Chondrocyte (in vitro differentiated cells): ENCODE results near the gene SYNGR1. TPM values are rescaled to one million over a fixed set of nuclear protein-coding genes. Genes with fewer than 3 reads are reported as not detected.
"Not testable (repeated sequence)": the region's sequence is repeated elsewhere in the genome, so short reads cannot be mapped to it uniquely, and the experiment has no call there.

ENCODE experiments used
- DNase-seq: peaks from one replicate; pipeline ENCODE4 v3.0.0; 2021; ENCODE audit warnings: mixed read lengths, low spot score
- H3K27ac Mint-ChIP-seq: one replicate; pipeline ENCODE4 v1.8.0; 2021; ENCODE audit warnings: mild to moderate bottlenecking, moderate library complexity, mixed read lengths; ENCODE audit not compliant: unreplicated experiment
- H3K27me3 Mint-ChIP-seq: 2 replicates; pipeline ENCODE4 v1.8.0; 2021; ENCODE audit warnings: low read depth, mixed read lengths
- H3K36me3 Mint-ChIP-seq: 2 replicates; pipeline ENCODE4 v1.8.0; 2021; ENCODE audit warnings: low read depth, mixed read lengths
- H3K4me1 Mint-ChIP-seq: 2 replicates; pipeline ENCODE4 v1.8.0; 2021; ENCODE audit warnings: low read depth, mild to moderate bottlenecking, mixed read lengths
- H3K4me3 Mint-ChIP-seq: one replicate; pipeline ENCODE4 v1.8.0; 2021; ENCODE audit warnings: mild to moderate bottlenecking, moderate library complexity, mixed read lengths; ENCODE audit not compliant: unreplicated experiment
- H3K9me3 Mint-ChIP-seq: 2 replicates; pipeline ENCODE4 v1.8.0; 2021; ENCODE audit warnings: low read depth, mixed read lengths
- total RNA-seq: library from RNA; stranded (reverse); gene quantifications from 3 replicates; pipeline ENCODE4 v1.2.1, GENCODE V29; 2021
- TF ChIP-seq, protein P1 (sequence below): fragments of 200-600 bp; sonication (generic); IDR thresholded peaks from 2 replicates; pipeline ENCODE4 v1.5.0; 2021; ENCODE audit warnings: antibody characterized with exemption, mild to moderate bottlenecking, moderate library complexity

Gene SYNGR1
- total RNA-seq, 1 donor from 2014 or later: 18.4 TPM

DNA sequence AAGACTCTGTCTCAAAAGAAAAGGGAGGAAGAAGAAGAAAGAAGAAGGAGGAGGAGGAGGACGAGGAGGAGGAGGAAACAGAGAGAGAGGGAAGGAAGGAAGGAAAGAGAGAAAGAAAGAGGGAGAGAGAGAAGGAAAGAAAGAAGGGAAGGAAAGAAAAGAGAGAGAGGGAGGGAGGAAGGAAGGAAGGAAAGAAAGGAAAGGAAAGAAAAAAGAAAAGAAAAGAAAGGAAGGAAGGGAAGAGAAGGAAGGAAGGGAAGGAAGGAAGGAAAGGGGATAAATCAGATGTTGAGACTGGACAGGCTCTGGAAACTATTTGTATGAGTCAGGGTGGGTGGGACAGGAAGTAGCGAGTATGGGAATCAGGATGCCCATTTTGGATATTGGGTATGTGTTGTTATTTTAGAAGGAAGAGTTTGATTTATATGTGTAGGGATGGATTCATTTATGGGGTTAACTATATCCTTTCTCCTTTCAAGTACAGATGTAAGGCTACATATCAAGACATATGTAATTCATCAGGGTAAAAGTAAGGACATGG lies 24.3 kb upstream of the SYNGR1 start:
- Mint-ChIP-seq H3K9me3 (no peaks in the 10 kb centered on the region), H3K27me3 (no peaks in the 10 kb centered on the region), H3K4me3 (no peak overlapping the region), H3K27ac (no peak overlapping the region), H3K36me3 (no peaks in the 10 kb centered on the region), H3K4me1 (peaks cover 4% of the 10 kb centered on the region)
- TF ChIP-seq, protein P1, sequence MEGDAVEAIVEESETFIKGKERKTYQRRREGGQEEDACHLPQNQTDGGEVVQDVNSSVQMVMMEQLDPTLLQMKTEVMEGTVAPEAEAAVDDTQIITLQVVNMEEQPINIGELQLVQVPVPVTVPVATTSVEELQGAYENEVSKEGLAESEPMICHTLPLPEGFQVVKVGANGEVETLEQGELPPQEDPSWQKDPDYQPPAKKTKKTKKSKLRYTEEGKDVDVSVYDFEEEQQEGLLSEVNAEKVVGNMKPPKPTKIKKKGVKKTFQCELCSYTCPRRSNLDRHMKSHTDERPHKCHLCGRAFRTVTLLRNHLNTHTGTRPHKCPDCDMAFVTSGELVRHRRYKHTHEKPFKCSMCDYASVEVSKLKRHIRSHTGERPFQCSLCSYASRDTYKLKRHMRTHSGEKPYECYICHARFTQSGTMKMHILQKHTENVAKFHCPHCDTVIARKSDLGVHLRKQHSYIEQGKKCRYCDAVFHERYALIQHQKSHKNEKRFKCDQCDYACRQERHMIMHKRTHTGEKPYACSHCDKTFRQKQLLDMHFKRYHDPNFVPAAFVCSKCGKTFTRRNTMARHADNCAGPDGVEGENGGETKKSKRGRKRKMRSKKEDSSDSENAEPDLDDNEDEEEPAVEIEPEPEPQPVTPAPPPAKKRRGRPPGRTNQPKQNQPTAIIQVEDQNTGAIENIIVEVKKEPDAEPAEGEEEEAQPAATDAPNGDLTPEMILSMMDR: no peak
- no peak for DNase-seq

DNA sequence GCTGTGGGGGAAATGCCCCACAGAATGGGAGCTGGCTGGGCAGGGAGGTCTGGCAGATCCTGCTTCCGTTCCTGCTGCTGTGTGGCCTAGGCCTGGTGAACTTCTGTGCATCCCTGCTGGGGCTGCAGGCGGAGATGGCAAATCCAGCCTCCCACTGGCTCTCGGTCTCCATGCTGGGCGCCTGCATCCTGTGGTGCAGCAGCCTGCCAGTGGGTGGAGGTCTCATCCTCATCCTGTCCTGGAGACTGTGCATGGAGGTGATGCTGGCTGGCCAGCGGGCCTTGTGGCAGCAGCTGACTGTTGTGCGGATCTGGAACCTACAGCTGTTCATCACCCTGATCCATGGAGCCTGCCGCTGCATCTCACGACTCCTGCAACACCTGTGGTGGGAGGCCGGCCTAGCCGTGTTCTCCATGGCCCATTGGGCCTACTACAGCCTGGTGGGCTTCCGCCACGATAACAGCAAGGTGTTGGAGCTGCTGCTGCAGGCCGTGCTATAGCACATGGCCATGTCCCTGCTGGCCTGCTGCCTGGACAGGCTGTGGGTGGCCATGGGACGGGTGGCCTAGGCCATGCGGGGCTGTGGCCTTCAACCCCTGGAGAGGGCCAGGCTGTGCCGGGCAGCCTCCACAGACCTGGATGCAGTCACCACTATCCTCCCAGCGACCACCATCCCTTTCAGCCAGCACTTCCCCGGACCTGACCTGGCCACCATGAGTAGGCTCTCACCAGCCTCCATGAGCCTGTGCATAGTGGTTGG lies 21.6 kb upstream of the SYNGR1 start:
- DNase-seq: no peak
- Mint-ChIP-seq H3K36me3 (no peaks in the 10 kb centered on the region), H3K27me3 (no peaks in the 10 kb centered on the region), H3K4me1 (peaks cover 10% of the 10 kb centered on the region), H3K27ac (no peak overlapping the region), H3K9me3 (no peaks in the 10 kb centered on the region), H3K4me3 (no peak overlapping the region)
- TF ChIP-seq, protein P1: no peak

DNA sequence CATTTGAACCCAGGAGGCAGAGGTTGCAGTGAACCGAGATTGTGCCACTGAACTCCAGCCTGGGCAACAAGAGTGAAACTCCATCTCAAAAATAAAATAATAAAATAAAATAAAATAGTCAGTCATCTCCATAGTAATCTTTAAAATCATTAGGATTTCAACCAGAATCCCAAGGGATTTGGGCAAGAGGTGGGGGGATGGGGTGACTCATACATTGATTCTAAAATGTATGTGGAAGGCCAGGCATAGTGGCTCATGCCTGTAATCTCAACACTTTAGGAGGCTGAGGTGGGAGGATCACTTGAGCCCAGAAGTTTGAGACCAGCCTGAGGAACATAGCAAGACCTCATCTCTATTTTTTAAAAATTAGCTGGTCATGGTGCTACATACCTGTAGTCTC lies 19.2 kb upstream of the SYNGR1 start:
- H3K4me3 Mint-ChIP-seq, H3K36me3 Mint-ChIP-seq, H3K9me3 Mint-ChIP-seq, DNase-seq, H3K4me1 Mint-ChIP-seq, H3K27me3 Mint-ChIP-seq, H3K27ac Mint-ChIP-seq: not testable (repeated sequence)

DNA sequence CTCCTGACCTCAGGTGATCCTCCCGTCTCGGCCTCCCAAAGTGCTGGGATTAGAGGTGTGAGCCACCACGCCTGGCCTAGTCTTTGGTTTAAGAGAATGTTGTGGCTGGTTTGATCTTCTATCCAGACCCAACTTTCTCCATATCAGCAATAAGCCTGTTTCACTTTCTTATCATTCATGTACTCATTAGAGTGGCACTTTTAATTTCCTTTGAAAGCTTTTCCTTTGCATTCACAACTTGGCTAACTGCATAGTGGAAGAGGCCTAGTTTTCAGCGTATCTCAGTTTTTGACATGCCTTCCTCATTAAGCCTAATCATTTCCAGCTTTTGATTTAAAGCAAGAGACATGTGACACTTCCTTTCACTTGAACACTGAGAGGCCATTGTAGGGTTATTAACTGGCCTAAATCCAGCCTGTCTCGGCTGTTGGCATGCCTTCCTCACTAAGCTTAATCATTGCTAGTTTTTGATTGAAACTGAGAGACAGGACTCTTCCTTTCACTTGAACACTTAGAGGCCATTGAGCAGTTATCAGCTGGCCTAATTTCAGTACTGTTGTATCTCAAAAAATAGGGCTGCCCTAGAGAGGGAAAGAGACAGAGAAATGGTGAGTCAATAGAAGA lies 17.2 kb upstream of the SYNGR1 start:
- Mint-ChIP-seq H3K4me1 (peaks cover 6% of the 10 kb centered on the region), H3K27me3 (no peaks in the 10 kb centered on the region), H3K4me3 (no peak overlapping the region), H3K9me3 (no peaks in the 10 kb centered on the region), H3K36me3 (no peaks in the 10 kb centered on the region), H3K27ac (peak overlapping the region; percentile 0)
- TF ChIP-seq, protein P1: no peak
- no peak for DNase-seq

DNA sequence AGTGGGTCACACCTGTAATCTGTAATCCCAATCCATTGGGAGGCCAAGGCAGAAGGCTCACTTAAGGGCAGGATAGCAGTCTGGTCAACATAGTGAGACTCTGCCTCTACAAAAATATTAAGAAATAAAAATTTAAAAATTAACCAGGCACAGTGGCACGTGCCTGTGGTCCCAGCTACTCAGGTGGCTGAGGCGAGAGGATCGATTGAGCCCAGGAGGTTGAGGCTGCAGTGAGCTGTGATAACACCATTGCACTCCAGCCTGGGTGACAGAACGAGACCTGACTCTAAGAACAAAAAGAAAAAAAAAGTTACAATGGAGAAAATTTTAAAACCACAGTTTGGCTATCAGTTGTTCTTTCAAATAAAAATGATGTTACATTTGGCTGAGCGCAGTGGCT lies 13.4 kb upstream of the SYNGR1 start:
- no peak for DNase-seq
- H3K27me3 Mint-ChIP-seq: no peaks in the 10 kb centered on the region
- no peaks in the 10 kb centered on the region for H3K9me3 Mint-ChIP-seq
- no peak overlapping the region for H3K4me3 Mint-ChIP-seq
- peaks cover 6% of the 10 kb centered on the region for H3K4me1 Mint-ChIP-seq
- TF ChIP-seq, protein P1: no peak
- no peaks in the 10 kb centered on the region for H3K36me3 Mint-ChIP-seq
- no peak overlapping the region for H3K27ac Mint-ChIP-seq

DNA sequence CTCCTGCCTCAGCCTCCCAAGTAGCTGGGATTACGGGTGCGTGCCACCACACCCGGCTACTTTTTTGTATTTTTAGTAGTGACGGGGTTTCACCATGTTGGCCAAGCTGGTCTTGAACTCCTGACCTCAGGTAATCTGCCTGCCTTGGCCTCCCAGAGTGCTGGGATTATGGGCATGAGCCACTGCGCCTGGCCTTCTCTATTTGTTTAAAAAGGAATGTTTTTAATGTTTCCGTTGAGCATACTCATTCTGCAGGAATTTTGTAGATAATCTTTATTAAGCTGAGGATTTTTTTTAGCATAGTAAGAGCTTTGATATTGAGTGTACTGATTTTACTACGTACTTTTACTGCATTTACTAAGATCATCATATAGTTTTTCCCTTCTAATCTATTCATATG lies 10.0 kb upstream of the SYNGR1 start:
- not testable (repeated sequence) for H3K4me3 Mint-ChIP-seq, H3K27me3 Mint-ChIP-seq, H3K4me1 Mint-ChIP-seq, H3K9me3 Mint-ChIP-seq, H3K27ac Mint-ChIP-seq, DNase-seq, H3K36me3 Mint-ChIP-seq
